ENCODE measurements around the gene LRP8. TPM values are rescaled to one million over a fixed set of nuclear protein-coding genes. Genes with fewer than 3 reads are reported as not detected.

LRP8 gene
- total RNA-seq, 1 donor from 2014 or later, result 12.8 TPM

- Histone ChIP-seq H3K4me3 (ENCODE audit: insufficient read depth, low read depth, low read length) (no peak overlapping the region), H3K9ac (ENCODE audit: low read length) (no peak overlapping the region), H3K4me2 (ENCODE audit: low read length) (no peak overlapping the region), H3K27ac (ENCODE audit: low read depth, low read length) (no peak overlapping the region), H3K4me1 (ENCODE audit: insufficient read depth, low read length) (no peaks in the 10 kb centered on the region), H4K20me1 (ENCODE audit: insufficient read depth, low read length) (no peaks in the 10 kb centered on the region), H3K9me3 (ENCODE audit: insufficient read depth, low read depth, low read length) (no peaks in the 10 kb centered on the region), H3K27me3 (ENCODE audit: insufficient read depth, low read length) (peaks cover 6% of the 10 kb centered on the region), H2AFZ (ENCODE audit: low read depth, low read length) (no peak overlapping the region), H3K79me2 (ENCODE audit: insufficient read depth, low read length) (no peaks in the 10 kb centered on the region), H3K36me3 (ENCODE audit: insufficient read depth, low read length) (no peaks in the 10 kb centered on the region)
- H3K9me3 Mint-ChIP-seq (ENCODE audit: unreplicated experiment), result no peaks in the 10 kb centered on the region
- FAIRE-seq (no peak), DNase-seq (ENCODE audit: low read depth) (no peak)
- no peak overlapping the region for H3K27ac Mint-ChIP-seq (ENCODE audit: unreplicated experiment)
- no peak overlapping the region for H3K4me3 Mint-ChIP-seq (ENCODE audit: unreplicated experiment)
- H3K4me1 Mint-ChIP-seq (ENCODE audit: low read depth, unreplicated experiment), result no peaks in the 10 kb centered on the region
- no peaks in the 10 kb centered on the region for H3K36me3 Mint-ChIP-seq (ENCODE audit: low read depth, unreplicated experiment)
- peaks cover 37% of the 10 kb centered on the region for H3K27me3 Mint-ChIP-seq (ENCODE audit: low read depth, unreplicated experiment)
- no peak for TF ChIP-seq EZH2 (IDR thresholded peaks at IDR 0.05; ENCODE audit: insufficient read depth, low read length)
- TF ChIP-seq CTCF (IDR thresholded peaks at IDR 0.05; ENCODE audit: insufficient read depth, low read depth, low read length), result no peak
Observed at GRCh38 chr1:53331446-53332185, 3.7 kb upstream of the LRP8 start.

- no peak overlapping the region for H3K27ac Mint-ChIP-seq (ENCODE audit: unreplicated experiment)
- FAIRE-seq, result no peak
- Histone ChIP-seq H3K4me1 (ENCODE audit: insufficient read depth, low read length) (peaks cover 1% of the 10 kb centered on the region), H3K79me2 (ENCODE audit: insufficient read depth, low read length) (no peaks in the 10 kb centered on the region), H3K4me3 (ENCODE audit: insufficient read depth, low read depth, low read length) (no peak overlapping the region), H4K20me1 (ENCODE audit: insufficient read depth, low read length) (no peaks in the 10 kb centered on the region), H2AFZ (ENCODE audit: low read depth, low read length) (no peak overlapping the region), H3K27me3 (ENCODE audit: insufficient read depth, low read length) (no peaks in the 10 kb centered on the region), H3K27ac (ENCODE audit: low read depth, low read length) (no peak overlapping the region), H3K9me3 (ENCODE audit: insufficient read depth, low read depth, low read length) (no peaks in the 10 kb centered on the region), H3K36me3 (ENCODE audit: insufficient read depth, low read length) (no peaks in the 10 kb centered on the region), H3K9ac (ENCODE audit: low read length) (no peak overlapping the region), H3K4me2 (ENCODE audit: low read length) (no peak overlapping the region)
- no peak for DNase-seq (ENCODE audit: low read depth)
- H3K9me3 Mint-ChIP-seq (ENCODE audit: unreplicated experiment), result no peaks in the 10 kb centered on the region
- no peak overlapping the region for H3K4me3 Mint-ChIP-seq (ENCODE audit: unreplicated experiment)
- no peak for TF ChIP-seq EZH2 (IDR thresholded peaks at IDR 0.05; ENCODE audit: insufficient read depth, low read length)
- TF ChIP-seq CTCF (IDR thresholded peaks at IDR 0.05; ENCODE audit: insufficient read depth, low read depth, low read length), result no peak
- H3K4me1 Mint-ChIP-seq (ENCODE audit: low read depth, unreplicated experiment), result no peaks in the 10 kb centered on the region
- H3K27me3 Mint-ChIP-seq (ENCODE audit: low read depth, unreplicated experiment), result peaks cover 30% of the 10 kb centered on the region
- no peaks in the 10 kb centered on the region for H3K36me3 Mint-ChIP-seq (ENCODE audit: low read depth, unreplicated experiment)
Observed at GRCh38 chr1:53330819-53331218, 2.9 kb upstream of the LRP8 start.

All from astrocyte (in vitro differentiated cells and primary cell).